ENCODE results near the gene YBEY. TPM values are rescaled to one million over a fixed set of nuclear protein-coding genes. Genes with fewer than 3 reads are reported as not detected.
"Not testable (repeated sequence)": the region's sequence is repeated elsewhere in the genome, so short reads cannot be mapped to it uniquely, and the experiment has no call there.

The YBEY gene
- total RNA-seq, 1 donor from 2014 or later: 9.0 TPM

- no peak for DNase-seq (ENCODE audit: low read depth)
Observed at GRCh38 chr21:46304437-46304836, 18.3 kb downstream of the YBEY start.

- no peak for DNase-seq (ENCODE audit: low read depth)
Observed at GRCh38 chr21:46304955-46305354, 18.8 kb downstream of the YBEY start.

- peak; percentile 78 for DNase-seq (ENCODE audit: low read depth)
Observed at GRCh38 chr21:46307625-46308024, 21.5 kb downstream of the YBEY start.

- DNase-seq (ENCODE audit: low read depth): no peak
Observed at GRCh38 chr21:46308431-46308830, 22.3 kb downstream of the YBEY start.

- not testable (repeated sequence) for DNase-seq (ENCODE audit: low read depth)
Observed at GRCh38 chr21:46310260-46310659, 24.1 kb downstream of the YBEY start.

GRCh38 chr21:46311568-46311967, 25.4 kb downstream of the YBEY start:
- no peak for DNase-seq (ENCODE audit: low read depth)

GRCh38 chr21:46312949-46313348, 26.8 kb downstream of the YBEY start:
- no peak for DNase-seq (ENCODE audit: low read depth)

- DNase-seq (ENCODE audit: low read depth): no peak
Observed at GRCh38 chr21:46314441-46315020, 28.4 kb downstream of the YBEY start.

GRCh38 chr21:46316708-46317324, 30.7 kb downstream of the YBEY start:
- no peak for DNase-seq (ENCODE audit: low read depth)

GRCh38 chr21:46317710-46318463, 31.7 kb downstream of the YBEY start:
- DNase-seq (ENCODE audit: low read depth): no peak

- DNase-seq (ENCODE audit: low read depth): no peak
Observed at GRCh38 chr21:46318464-46318845, 32.3 kb downstream of the YBEY start.

- DNase-seq (ENCODE audit: low read depth): no peak
Observed at GRCh38 chr21:46319186-46319585, 33.0 kb downstream of the YBEY start.

GRCh38 chr21:46320331-46320801, 34.2 kb downstream of the YBEY start:
- DNase-seq (ENCODE audit: low read depth): no peak

- no peak for DNase-seq (ENCODE audit: low read depth)
Observed at GRCh38 chr21:46322351-46323226, 36.4 kb downstream of the YBEY start.

- DNase-seq (ENCODE audit: low read depth): no peak
Observed at GRCh38 chr21:46323227-46323709, 37.1 kb downstream of the YBEY start.

- DNase-seq (ENCODE audit: low read depth): peak; percentile 90
Observed at GRCh38 chr21:46323710-46324389, 37.7 kb downstream of the YBEY start, which contains the start of the genes C21orf58 and PCNT. Gene C21orf58, minus strand, starts transcription at chr21:46323870. Its CDS starts 1,132 bp downstream, at chr21:46322738. Gene PCNT, plus strand, starts transcription at chr21:46324156. Its CDS starts 73 bp downstream, at chr21:46324229.

GRCh38 chr21:46324390-46325072, 38.4 kb downstream of the YBEY start:
- peak; percentile 16 for DNase-seq (ENCODE audit: low read depth)

GRCh38 chr21:46325073-46325912, 39.2 kb downstream of the YBEY start:
- peak; percentile 19 for DNase-seq (ENCODE audit: low read depth)

GRCh38 chr21:46326110-46326703, 40.1 kb downstream of the YBEY start:
- DNase-seq (ENCODE audit: low read depth): no peak

Data from renal cortical epithelial cell (primary cell).